GM06990 (cell line): ENCODE data around the gene MEF2B.
A peak's percentile ranks its signal among the peaks of the same experiment; 100 is the strongest.

Source experiments
- DNase-seq: peaks from one replicate; pipeline ENCODE4 v3.0.0-alpha.2; 2011; ENCODE audit not compliant: insufficient read length; ENCODE audit errors: extremely low read depth
- H3K27me3 ChIP-seq: replicated peaks from 2 replicates; pipeline ENCODE4 v1.6.0; 2011; ENCODE audit warnings: low read length; ENCODE audit not compliant: control insufficient read depth, insufficient read depth
- H3K36me3 ChIP-seq: 2 replicates; pipeline ENCODE4 v1.5.1; 2011; ENCODE audit warnings: low read length; ENCODE audit not compliant: control insufficient read depth, insufficient read depth
- H3K4me3 ChIP-seq: replicated peaks from 2 replicates; pipeline ENCODE4 v1.5.1; 2011; ENCODE audit warnings: low read depth, mild to moderate bottlenecking, control low read depth, low read length
- TF ChIP-seq, protein P1 (sequence below): IDR thresholded peaks from 2 replicates; pipeline ENCODE4 v1.5.1; 2011; ENCODE audit warnings: low read length, control low read depth, mild to moderate bottlenecking, inconsistent platforms; ENCODE audit not compliant: insufficient read depth, poor library complexity, severe bottlenecking

The MEF2B gene

DNA sequence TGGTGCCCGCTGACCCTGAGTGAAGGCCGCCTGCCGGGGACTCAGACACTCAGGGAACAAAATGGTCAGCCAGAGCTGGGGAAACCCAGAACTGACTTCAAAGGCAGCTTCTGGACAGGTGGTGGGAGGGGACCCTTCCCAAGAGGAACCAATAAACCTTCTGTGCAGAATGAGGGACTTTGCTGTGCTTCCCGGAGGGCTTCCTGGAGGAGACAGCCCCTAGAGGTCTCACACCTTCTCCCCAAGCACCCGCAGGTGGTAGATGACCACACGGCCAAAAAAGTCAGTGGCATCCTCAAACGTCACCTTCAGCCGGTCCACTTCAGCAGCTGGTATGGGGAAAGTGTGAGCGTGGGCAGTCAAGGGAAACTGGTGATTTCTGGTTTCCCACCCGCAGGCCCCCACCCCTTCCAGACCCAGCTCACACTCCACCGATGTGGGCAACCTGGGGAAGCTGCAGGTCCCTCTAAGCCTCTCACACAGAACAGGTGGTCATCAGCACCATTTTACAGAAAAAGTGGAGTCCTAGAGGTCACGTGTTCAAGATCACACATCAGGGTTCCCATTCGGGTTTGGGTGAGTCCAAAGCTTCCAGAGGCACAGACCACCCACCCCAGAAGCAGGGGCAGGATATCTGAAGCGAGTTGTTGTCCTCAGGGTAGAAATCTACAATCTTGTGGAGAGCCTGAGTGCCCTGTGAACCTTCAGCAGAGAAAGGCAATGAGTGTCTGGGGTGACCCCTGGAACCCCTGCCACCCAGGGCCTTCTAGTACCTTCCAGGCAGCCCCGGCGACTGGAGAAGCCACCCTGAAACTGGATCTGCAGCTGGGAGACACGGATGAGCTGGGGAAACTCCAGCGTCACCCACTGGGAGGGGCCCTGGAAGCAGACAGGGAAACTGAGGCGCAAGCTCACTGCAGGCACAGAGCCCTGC, 31.9 kb upstream of the MEF2B start:
- TF ChIP-seq, protein P1, sequence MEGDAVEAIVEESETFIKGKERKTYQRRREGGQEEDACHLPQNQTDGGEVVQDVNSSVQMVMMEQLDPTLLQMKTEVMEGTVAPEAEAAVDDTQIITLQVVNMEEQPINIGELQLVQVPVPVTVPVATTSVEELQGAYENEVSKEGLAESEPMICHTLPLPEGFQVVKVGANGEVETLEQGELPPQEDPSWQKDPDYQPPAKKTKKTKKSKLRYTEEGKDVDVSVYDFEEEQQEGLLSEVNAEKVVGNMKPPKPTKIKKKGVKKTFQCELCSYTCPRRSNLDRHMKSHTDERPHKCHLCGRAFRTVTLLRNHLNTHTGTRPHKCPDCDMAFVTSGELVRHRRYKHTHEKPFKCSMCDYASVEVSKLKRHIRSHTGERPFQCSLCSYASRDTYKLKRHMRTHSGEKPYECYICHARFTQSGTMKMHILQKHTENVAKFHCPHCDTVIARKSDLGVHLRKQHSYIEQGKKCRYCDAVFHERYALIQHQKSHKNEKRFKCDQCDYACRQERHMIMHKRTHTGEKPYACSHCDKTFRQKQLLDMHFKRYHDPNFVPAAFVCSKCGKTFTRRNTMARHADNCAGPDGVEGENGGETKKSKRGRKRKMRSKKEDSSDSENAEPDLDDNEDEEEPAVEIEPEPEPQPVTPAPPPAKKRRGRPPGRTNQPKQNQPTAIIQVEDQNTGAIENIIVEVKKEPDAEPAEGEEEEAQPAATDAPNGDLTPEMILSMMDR: no peak
- Histone ChIP-seq H3K27me3 (no peaks in the 10 kb centered on the region), H3K36me3 (peaks cover 12% of the 10 kb centered on the region), H3K4me3 (peak overlapping the region; percentile 65)
- no peak for DNase-seq

DNA sequence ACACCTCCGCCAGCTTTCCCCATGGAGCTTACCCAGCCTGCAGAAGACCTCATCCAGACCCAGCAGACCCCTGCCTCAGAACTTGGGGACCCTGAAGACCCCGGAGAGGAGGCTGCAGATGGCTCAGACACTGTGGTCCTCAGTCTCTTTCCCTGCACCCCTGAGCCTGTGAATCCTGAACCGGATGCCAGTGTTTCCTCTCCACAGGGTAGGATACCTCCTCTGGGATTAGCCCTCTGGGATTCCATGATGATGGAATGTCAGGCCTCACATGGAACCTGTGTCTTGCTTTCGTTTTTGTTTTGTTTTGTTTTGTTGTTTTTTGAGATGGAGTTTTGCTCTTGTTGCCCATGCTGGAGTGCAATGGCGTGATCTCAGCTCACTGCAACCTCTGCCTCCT, 23.9 kb upstream of the MEF2B start:
- H3K27me3 ChIP-seq: no peaks in the 10 kb centered on the region
- TF ChIP-seq, protein P1: no peak
- DNase-seq: no peak
- H3K4me3 ChIP-seq: peak overlapping the region; percentile 88
- peaks cover 11% of the 10 kb centered on the region for H3K36me3 ChIP-seq

DNA sequence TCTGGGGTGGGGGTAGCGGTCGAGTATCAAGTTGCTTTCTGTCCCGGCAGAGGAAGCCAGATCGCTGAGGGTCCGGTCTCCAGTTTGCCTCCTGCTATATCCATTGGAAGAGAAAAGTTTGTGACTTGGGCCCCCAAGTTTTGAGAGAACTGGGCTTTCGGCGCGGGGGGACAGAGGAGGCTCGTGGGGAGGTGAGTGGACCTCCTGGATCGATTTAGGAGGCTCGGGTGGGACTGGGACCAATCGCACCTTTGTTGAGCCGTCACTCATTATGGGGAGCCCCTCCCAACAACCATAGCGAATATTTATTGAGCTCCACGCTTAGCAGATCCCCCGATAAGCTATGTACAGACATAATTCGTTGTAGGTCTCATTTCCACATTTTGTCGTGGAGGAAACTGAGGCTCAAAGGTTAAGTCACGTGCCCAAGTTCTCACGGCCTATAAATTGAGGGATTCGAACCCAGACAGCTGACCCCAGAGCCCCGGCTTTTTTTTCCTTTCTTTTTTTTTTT, 22.9 kb upstream of the MEF2B start:
- H3K4me3 ChIP-seq: peak overlapping the region; percentile 88
- H3K36me3 ChIP-seq: peaks cover 8% of the 10 kb centered on the region
- H3K27me3 ChIP-seq: no peaks in the 10 kb centered on the region
- TF ChIP-seq, protein P1: no peak
- DNase-seq: no peak

DNA sequence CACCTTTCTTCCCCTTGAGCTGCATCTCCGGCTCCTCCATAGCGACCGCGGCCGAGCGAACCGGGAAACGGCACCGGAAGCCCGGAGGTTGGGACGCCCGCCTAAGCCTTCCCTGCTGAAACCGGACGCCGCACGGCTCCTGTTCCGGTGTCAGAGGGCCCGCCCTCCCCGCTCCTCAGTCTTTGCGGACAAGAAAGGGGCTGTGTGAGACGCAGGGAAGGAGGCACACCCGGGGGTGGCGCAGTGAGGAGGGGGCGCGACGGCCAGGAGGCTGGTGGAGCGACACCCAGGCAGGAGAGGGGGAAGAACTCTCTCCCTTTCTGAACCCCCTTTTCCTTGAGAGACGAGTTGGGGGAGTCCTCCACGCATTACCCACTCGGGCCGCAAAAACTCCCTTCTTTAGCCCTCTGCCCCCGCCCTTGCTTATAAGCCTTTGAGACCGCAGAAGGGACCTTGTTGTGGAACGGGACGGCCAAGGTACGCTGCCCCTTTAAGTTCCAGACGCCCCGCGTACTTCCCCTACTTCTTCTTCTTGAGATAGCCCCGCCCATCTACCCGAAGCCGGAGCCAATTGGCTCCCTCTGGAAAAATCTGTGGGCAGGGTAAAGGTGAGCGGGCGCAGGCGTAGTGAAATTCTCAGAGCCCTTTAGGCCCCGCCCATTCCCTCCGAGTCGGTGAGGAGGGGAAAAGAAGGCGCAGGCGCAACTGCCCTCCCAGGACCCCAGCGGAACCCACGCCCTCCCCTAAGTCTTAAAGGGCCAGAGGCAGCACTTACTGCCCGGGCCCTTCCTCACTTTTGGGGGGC, 22.2 kb upstream of the MEF2B start, which contains the start of the genes BORCS8 and RFXANK:
TSS of gene BORCS8 (minus strand) at position 75 of the 805 bp plus-strand sequence. CDS start at position 40, 35 bp downstream.
TSS of gene RFXANK (plus strand) at position 181 of the 805 bp plus-strand sequence. CDS start 1,689 bp downstream, outside the sequence.
- DNase-seq: peak; percentile 97
- peaks cover 8% of the 10 kb centered on the region for H3K36me3 ChIP-seq
- TF ChIP-seq, protein P1: no peak
- no peaks in the 10 kb centered on the region for H3K27me3 ChIP-seq
- H3K4me3 ChIP-seq: peak within 1 kb of the TSS; percentile 88

DNA sequence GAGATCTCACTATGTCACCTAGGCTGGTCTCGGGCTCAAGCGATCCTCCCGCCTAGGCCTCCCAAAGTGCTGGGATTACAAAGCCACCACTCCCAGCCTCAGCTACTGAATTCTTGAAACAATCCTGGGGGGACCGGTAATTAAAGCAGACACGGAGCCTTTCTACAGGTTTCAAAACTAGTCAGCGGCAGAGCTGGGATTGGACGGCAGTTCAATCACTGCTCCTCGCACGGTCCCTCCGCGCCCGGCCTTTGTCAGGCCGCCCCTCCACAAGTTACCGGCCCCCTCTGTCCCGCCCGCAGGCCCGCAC, 21.7 kb upstream of the MEF2B start:
- Histone ChIP-seq H3K4me3 (peak overlapping the region; percentile 74), H3K27me3 (no peaks in the 10 kb centered on the region), H3K36me3 (peaks cover 5% of the 10 kb centered on the region)
- DNase-seq: no peak
- TF ChIP-seq, protein P1: no peak
